Renal pelvis (tissue), 4 donors: ENCODE measurements around the gene A4GNT. TPM values are rescaled to one million over a fixed set of nuclear protein-coding genes. Genes with fewer than 3 reads are reported as not detected.
"Not testable (repeated sequence)": the region's sequence is repeated elsewhere in the genome, so short reads cannot be mapped to it uniquely, and the experiment has no call there.

Experiments used
- DNase-seq: peaks from one replicate; pipeline ENCODE4 v3.0.0-alpha.2; 2013
- polyA plus RNA-seq, 3 donors: library from polyadenylated mRNA; unstranded; fragments of 120-200 nt; gene quantifications; one replicate each; pipeline ENCODE4 v1.2.1, GENCODE V29; 2013; ENCODE audit not compliant: insufficient read length in 3 of 3

The A4GNT gene
- polyA plus RNA-seq, 3 donors, result 0.51 to 2.8 (median 1.9) TPM

GRCh38 chr3:138119423-138119766, 12.8 kb downstream of the A4GNT start:
- DNase-seq, result no peak

- peak; percentile 60 for DNase-seq
Measured at GRCh38 chr3:138118612-138119422, 13.4 kb downstream of the A4GNT start.

- peak; percentile 62 for DNase-seq
Measured at GRCh38 chr3:138114988-138115971, 16.9 kb downstream of the A4GNT start, which contains the start of gene DZIP1L. Gene DZIP1L, minus strand, starts transcription at chr3:138115608. Its CDS starts 11,637 bp downstream, at chr3:138103971.

- no peak for DNase-seq
Measured at GRCh38 chr3:138114431-138114918, 17.7 kb downstream of the A4GNT start.

GRCh38 chr3:138113326-138113725, 18.9 kb downstream of the A4GNT start:
- peak; percentile 86 for DNase-seq

GRCh38 chr3:138112362-138112761, 19.8 kb downstream of the A4GNT start:
- DNase-seq, result no peak

- DNase-seq, result no peak
Measured at GRCh38 chr3:138105598-138105997, 26.6 kb downstream of the A4GNT start.

- DNase-seq, result no peak
Measured at GRCh38 chr3:138103466-138103865, 28.7 kb downstream of the A4GNT start.

- DNase-seq, result not testable (repeated sequence)
Measured at GRCh38 chr3:138101351-138101940, 30.7 kb downstream of the A4GNT start.

GRCh38 chr3:138099417-138099816, 32.8 kb downstream of the A4GNT start:
- DNase-seq, result no peak

GRCh38 chr3:138097192-138098172, 34.7 kb downstream of the A4GNT start:
- no peak for DNase-seq

GRCh38 chr3:138093721-138094120, 38.5 kb downstream of the A4GNT start:
- DNase-seq, result no peak

GRCh38 chr3:138092023-138092422, 40.2 kb downstream of the A4GNT start:
- DNase-seq, result no peak

GRCh38 chr3:138089091-138089490, 43.1 kb downstream of the A4GNT start:
- DNase-seq, result no peak

- DNase-seq, result not testable (repeated sequence)
Measured at GRCh38 chr3:138085745-138086144, 46.4 kb downstream of the A4GNT start.

GRCh38 chr3:138084196-138084595, 48.0 kb downstream of the A4GNT start:
- no peak for DNase-seq

GRCh38 chr3:138082992-138083386, 49.2 kb downstream of the A4GNT start:
- DNase-seq, result no peak

- DNase-seq, result peak; percentile 38
Measured at GRCh38 chr3:138082085-138082991, 49.9 kb downstream of the A4GNT start.

GRCh38 chr3:138081371-138082084, 50.7 kb downstream of the A4GNT start:
- DNase-seq, result no peak
